ENCODE measurements around the gene COL4A2.
"Not testable (repeated sequence)": the region's sequence is repeated elsewhere in the genome, so short reads cannot be mapped to it uniquely, and the experiment has no call there.

GRCh38 chr13:110313733-110314132, 6.6 kb downstream of the COL4A2 start:
- not testable (repeated sequence) for TF ChIP-seq EZH2 (IDR thresholded peaks at IDR 0.05; ENCODE audit: insufficient read depth, low read length)
- TF ChIP-seq, protein P1, sequence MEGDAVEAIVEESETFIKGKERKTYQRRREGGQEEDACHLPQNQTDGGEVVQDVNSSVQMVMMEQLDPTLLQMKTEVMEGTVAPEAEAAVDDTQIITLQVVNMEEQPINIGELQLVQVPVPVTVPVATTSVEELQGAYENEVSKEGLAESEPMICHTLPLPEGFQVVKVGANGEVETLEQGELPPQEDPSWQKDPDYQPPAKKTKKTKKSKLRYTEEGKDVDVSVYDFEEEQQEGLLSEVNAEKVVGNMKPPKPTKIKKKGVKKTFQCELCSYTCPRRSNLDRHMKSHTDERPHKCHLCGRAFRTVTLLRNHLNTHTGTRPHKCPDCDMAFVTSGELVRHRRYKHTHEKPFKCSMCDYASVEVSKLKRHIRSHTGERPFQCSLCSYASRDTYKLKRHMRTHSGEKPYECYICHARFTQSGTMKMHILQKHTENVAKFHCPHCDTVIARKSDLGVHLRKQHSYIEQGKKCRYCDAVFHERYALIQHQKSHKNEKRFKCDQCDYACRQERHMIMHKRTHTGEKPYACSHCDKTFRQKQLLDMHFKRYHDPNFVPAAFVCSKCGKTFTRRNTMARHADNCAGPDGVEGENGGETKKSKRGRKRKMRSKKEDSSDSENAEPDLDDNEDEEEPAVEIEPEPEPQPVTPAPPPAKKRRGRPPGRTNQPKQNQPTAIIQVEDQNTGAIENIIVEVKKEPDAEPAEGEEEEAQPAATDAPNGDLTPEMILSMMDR (IDR thresholded peaks at IDR 0.05; ENCODE audit: insufficient read depth, low read depth, low read length): not testable (repeated sequence)

All from astrocyte (in vitro differentiated cells and primary cell).